HepG2 (cell line): Measurements from ENCODE around the gene AARSD1. TPM values are rescaled to one million over a fixed set of nuclear protein-coding genes. Genes with fewer than 3 reads are reported as not detected.

ENCODE experiments used
- ATAC-seq: fragments of 200-7000 bp; cut with Tn5 transposase; 3 replicates; pipeline ENCODE4 v1.9.1; 2020; ENCODE audit warnings: mild to moderate bottlenecking, moderate library complexity
- BruUV-seq: library from RNA; stranded (reverse); fragments of 400-500 nt; replicated peaks from 2 replicates; lab custom pipeline; 2021; lab: Mats Ljungman, UMichigan
- CTCF ChIA-PET: fragments of 300-600 bp; formaldehyde crosslinking; extraction: SDS; loops from one replicate; lab custom pipeline; 2021; ENCODE audit warnings: low total read pairs, inconsistent platforms, low intra/inter-chr PET ratio; lab: Yijun Ruan, JAX
- POLR2A ChIA-PET: fragments of 350-600 bp; sonication (Branson Sonifier 250); formaldehyde crosslinking; loops from one replicate; lab custom pipeline; 2020; ENCODE audit warnings: antibody characterized with exemption, inconsistent platforms; lab: Yijun Ruan, JAX
- DNase-seq: peaks from one replicate; pipeline ENCODE4 v3.0.0-alpha.2; 2015; ENCODE audit warnings: low spot score
- FAIRE-seq: peaks from 3 replicates; lab custom pipeline; 2011; peaks lifted over from hg19 to GRCh38; lab: Jason Lieb, UNC
- H2AFZ ChIP-seq: one replicate; pipeline ENCODE4 v1.6.1; 2011; ENCODE audit warnings: low read length, inconsistent platforms
- H3K27ac ChIP-seq: fragments of 300-600 bp; 3 replicates; pipeline ENCODE4 v1.8.0; 2011; ENCODE audit warnings: mixed run types, mild to moderate bottlenecking, mixed read lengths, low read length, inconsistent platforms; ENCODE audit not compliant: insufficient read depth; ENCODE audit errors: extremely low read length
- H3K27me3 ChIP-seq, 2 experiments: fragments of 200-600 bp in 1 of 2; 2 replicates in 1 of 2; 3 replicates in 1 of 2; pipeline versions ENCODE4 v1.6.0 to v1.8.0; 2011; ENCODE audit warnings: low read length in 2 of 2, mild to moderate bottlenecking in 2 of 2, moderate library complexity in 2 of 2, inconsistent platforms in 1 of 2; ENCODE audit not compliant: insufficient read depth in 2 of 2, control insufficient read depth in 1 of 2
- H3K36me3 ChIP-seq, 2 experiments: fragments of 200-600 bp in 1 of 2; replicated peaks in 1 of 2; 2 replicates in 1 of 2; 3 replicates in 1 of 2; pipeline versions ENCODE4 v1.5.1 to v1.8.0; 2011; ENCODE audit warnings: low read length in 2 of 2, inconsistent platforms in 1 of 2; ENCODE audit not compliant: insufficient read depth in 2 of 2, control insufficient read depth in 1 of 2
- H3K4me1 ChIP-seq: 2 replicates; pipeline ENCODE4 v1.5.1; 2012; ENCODE audit warnings: low read length, inconsistent platforms; ENCODE audit not compliant: insufficient read depth
- H3K4me2 ChIP-seq: 2 replicates; pipeline ENCODE4 v1.6.0; 2011; ENCODE audit warnings: low read depth, low read length, inconsistent platforms
- H3K4me3 ChIP-seq, 3 experiments: fragments of 200-600 bp in 1 of 3; sonication (generic), shearing (Covaris generic) in 1 of 3; replicated peaks in 1 of 3; 2 replicates each; pipeline ENCODE4 v1.5.1; 2011 to 2016; ENCODE audit warnings: low read length in 3 of 3, inconsistent platforms in 2 of 3, low read depth in 2 of 3, mild to moderate bottlenecking in 2 of 3, control low read depth in 1 of 3, mixed read lengths in 1 of 3; ENCODE audit not compliant: insufficient read depth in 1 of 3
- H3K79me2 ChIP-seq: one replicate; pipeline ENCODE4 v1.6.1; 2011; ENCODE audit warnings: low read length, inconsistent platforms; ENCODE audit not compliant: insufficient read depth
- H3K9ac ChIP-seq: 2 replicates; pipeline ENCODE4 v1.6.0; 2011; ENCODE audit warnings: mild to moderate bottlenecking, low read depth, low read length, inconsistent platforms; ENCODE audit not compliant: insufficient read depth
- H3K9me3 ChIP-seq: 2 replicates; pipeline ENCODE4 v1.5.1; 2012; ENCODE audit warnings: mild to moderate bottlenecking, low read length
- H4K20me1 ChIP-seq: 2 replicates; pipeline ENCODE4 v1.6.0; 2011; ENCODE audit warnings: inconsistent platforms, mild to moderate bottlenecking, low read length, moderate library complexity; ENCODE audit not compliant: insufficient read depth
- AGO1 ChIP-seq: fragments of 200-400 bp; formaldehyde crosslinking; IDR thresholded peaks from 2 replicates; pipeline ENCODE4 v1.6.1; 2017; ENCODE audit warnings: mild to moderate bottlenecking, low read depth, low read length, moderate library complexity; ENCODE audit not compliant: poor library complexity, severe bottlenecking
- ATF7 ChIP-seq, 2 experiments: fragments of 450-650 bp in 1 of 2; sonication (generic) in 1 of 2; formaldehyde crosslinking in 1 of 2; IDR thresholded peaks; 2 replicates each; pipeline versions ENCODE4 v1.4.0 to v1.6.1; 2016 to 2020; ENCODE audit warnings: antibody characterized with exemption in 1 of 2, mild to moderate bottlenecking in 1 of 2, missing genetic modification reagents in 1 of 2
- GABPB1 ChIP-seq: IDR thresholded peaks from 2 replicates; pipeline ENCODE4 v1.6.1; 2016; ENCODE audit warnings: mild to moderate bottlenecking, missing genetic modification reagents, moderate library complexity, missing compliant biosample characterization
- KDM1A ChIP-seq: IDR thresholded peaks from 2 replicates; pipeline ENCODE4 v1.6.1; 2016; ENCODE audit warnings: missing compliant biosample characterization
- KMT2B ChIP-seq: IDR thresholded peaks from 2 replicates; pipeline ENCODE4 v1.6.1; 2016; ENCODE audit warnings: missing genetic modification reagents, missing compliant biosample characterization
- POLR2G ChIP-seq: fragments of 200-400 bp; formaldehyde crosslinking; IDR thresholded peaks from 2 replicates; pipeline ENCODE4 v1.6.1; 2018; ENCODE audit warnings: mild to moderate bottlenecking, low read depth, low read length, moderate library complexity
- RARA ChIP-seq: IDR thresholded peaks from 2 replicates; pipeline ENCODE4 v1.6.1; 2016; ENCODE audit warnings: missing genetic modification reagents, missing compliant biosample characterization
- SOX5 ChIP-seq: IDR thresholded peaks from 2 replicates; pipeline ENCODE4 v1.6.1; 2016; ENCODE audit warnings: borderline replicate concordance
- SRY ChIP-seq: sonication (generic); formaldehyde crosslinking; IDR thresholded peaks from 2 replicates; pipeline ENCODE4 v1.8.0; 2022; ENCODE audit warnings: mild to moderate bottlenecking, missing genetic modification reagents
- SSRP1 ChIP-seq: IDR thresholded peaks from 2 replicates; pipeline ENCODE4 v1.6.1; 2016; ENCODE audit warnings: control low read depth
- TOE1 ChIP-seq: sonication (generic); formaldehyde crosslinking; IDR thresholded peaks from 2 replicates; pipeline ENCODE4 v1.4.0; 2020; ENCODE audit warnings: mild to moderate bottlenecking, missing genetic modification reagents
- ZNF225 ChIP-seq: sonication (generic); formaldehyde crosslinking; IDR thresholded peaks from 2 replicates; pipeline ENCODE4 v1.4.0; 2020; ENCODE audit warnings: mild to moderate bottlenecking, missing genetic modification reagents
- ZNF263 ChIP-seq: sonication (generic); formaldehyde crosslinking; IDR thresholded peaks from 2 replicates; pipeline ENCODE4 v1.4.0; 2020; ENCODE audit warnings: missing genetic modification reagents
- WGBS: methylation state at CpG from one replicate; pipeline ENCODE4 v1.1.6; 2017; ENCODE audit warnings: low lambda C conversion rate; 5-methylcytosine and 5-hydroxymethylcytosine counted together
- in situ Hi-C: cut with HindIII; loops from 2 replicates; pipeline ENCODE4 v1.10.0; 2017; ENCODE audit warnings: low pct_unique_long_range_greater_than_20kb; ENCODE audit not compliant: extremely low pct_ligation_motif_present
- intact Hi-C: fragments of 100-400 bp; cut with micrococcal nuclease; formaldehyde crosslinking; loops from one replicate; pipeline ENCODE4 v1.10.0; 2022; ENCODE audit not compliant: unreplicated experiment
- polyA plus RNA-seq, 8 experiments: library from polyadenylated mRNA; depleted of rRNA in 3 of 8; stranded (reverse) in 7 of 8; unstranded in 1 of 8; fragments of >200 nt; fragmentation: Illumina TruSeq in 4 of 8; extraction: Trizol in 4 of 8; gene quantifications; 2 replicates each; pipeline versions ENCODE4 v1.2.1 to v1.2.3, GENCODE V29; 2011 to 2016; ENCODE audit warnings: low read depth in 4 of 8, missing spikeins in 1 of 8, mixed read lengths in 1 of 8; ENCODE audit not compliant: insufficient read depth in 1 of 8
- total RNA-seq, 5 experiments: library from RNA; depleted of rRNA; stranded (reverse); fragments of >200 nt; fragmentation: Illumina TruSeq; extraction: Trizol; gene quantifications; 2 replicates each; pipeline ENCODE4 v1.2.3, GENCODE V29; 2016; ENCODE audit warnings: low read depth in 1 of 5
- TF ChIP-seq, protein P1 (sequence below): sonication (generic); formaldehyde crosslinking; conservative IDR thresholded peaks from 2 replicates; pipeline ENCODE4 v1.4.0; 2020; ENCODE audit warnings: missing genetic modification reagents
- TF ChIP-seq, protein P2 (sequence below): sonication (generic); formaldehyde crosslinking; IDR thresholded peaks from 2 replicates; pipeline ENCODE4 v1.4.0; 2020; ENCODE audit warnings: missing genetic modification reagents
- TF ChIP-seq, protein P3 (sequence below): sonication (generic); formaldehyde crosslinking; IDR thresholded peaks from 2 replicates; pipeline ENCODE4 v1.8.1; 2023; ENCODE audit warnings: mild to moderate bottlenecking, missing genetic modification reagents

Gene AARSD1
- total and polyA plus RNA-seq, 2 of the 13 experiments (the other 11 are each of a cell fraction or from before 2014, with no cell fraction given), result 24.7 to 29.3 TPM

DNA sequence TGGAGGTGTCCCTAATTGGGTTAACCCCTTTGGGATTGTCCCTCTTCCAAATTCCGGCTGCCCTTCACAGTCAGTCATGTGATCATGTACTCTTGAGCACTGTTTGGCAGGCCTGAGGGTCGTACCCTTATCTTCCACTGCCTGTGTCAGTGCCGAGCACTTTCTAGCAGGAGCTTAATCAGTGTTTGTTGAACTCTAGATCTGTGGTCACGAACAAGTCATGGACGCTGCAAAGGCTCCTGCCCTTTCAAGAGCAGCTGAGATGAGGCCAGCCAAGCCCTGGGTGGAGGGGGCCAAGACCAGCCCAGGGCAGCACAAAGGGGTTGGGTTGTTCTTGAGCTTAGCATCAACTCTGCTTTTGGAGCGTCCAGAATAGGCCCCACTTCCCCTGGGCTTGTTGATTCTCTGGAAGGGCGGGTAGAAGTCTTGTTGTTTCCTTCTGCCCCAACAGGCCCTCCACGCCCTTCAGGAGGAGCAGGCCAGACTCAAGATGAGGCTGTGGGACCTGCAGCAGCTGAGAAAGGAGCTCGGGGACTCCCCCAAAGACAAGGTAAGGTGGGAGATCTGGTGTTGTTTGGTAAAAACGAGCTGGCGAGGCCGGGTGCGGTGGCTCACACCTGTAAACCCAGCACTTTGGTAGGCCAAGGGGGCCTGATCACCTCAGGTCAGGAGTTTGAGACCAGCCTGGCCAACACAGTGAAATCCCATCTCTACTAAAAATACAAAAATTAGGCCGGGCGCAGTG, 47.6 kb upstream of the AARSD1 start (continued):
- TF ChIP-seq TOE1 (CRISPR knock-in tag), result no peak
- TF ChIP-seq, protein P1, sequence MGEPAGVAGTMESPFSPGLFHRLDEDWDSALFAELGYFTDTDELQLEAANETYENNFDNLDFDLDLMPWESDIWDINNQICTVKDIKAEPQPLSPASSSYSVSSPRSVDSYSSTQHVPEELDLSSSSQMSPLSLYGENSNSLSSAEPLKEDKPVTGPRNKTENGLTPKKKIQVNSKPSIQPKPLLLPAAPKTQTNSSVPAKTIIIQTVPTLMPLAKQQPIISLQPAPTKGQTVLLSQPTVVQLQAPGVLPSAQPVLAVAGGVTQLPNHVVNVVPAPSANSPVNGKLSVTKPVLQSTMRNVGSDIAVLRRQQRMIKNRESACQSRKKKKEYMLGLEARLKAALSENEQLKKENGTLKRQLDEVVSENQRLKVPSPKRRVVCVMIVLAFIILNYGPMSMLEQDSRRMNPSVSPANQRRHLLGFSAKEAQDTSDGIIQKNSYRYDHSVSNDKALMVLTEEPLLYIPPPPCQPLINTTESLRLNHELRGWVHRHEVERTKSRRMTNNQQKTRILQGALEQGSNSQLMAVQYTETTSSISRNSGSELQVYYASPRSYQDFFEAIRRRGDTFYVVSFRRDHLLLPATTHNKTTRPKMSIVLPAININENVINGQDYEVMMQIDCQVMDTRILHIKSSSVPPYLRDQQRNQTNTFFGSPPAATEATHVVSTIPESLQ (CRISPR knock-in tag), result no peak
- TF ChIP-seq SRY (CRISPR knock-in tag), result 0 out of 2 replicates have a peak, but pooled peaks have one; percentile 25
- TF ChIP-seq, protein P2, sequence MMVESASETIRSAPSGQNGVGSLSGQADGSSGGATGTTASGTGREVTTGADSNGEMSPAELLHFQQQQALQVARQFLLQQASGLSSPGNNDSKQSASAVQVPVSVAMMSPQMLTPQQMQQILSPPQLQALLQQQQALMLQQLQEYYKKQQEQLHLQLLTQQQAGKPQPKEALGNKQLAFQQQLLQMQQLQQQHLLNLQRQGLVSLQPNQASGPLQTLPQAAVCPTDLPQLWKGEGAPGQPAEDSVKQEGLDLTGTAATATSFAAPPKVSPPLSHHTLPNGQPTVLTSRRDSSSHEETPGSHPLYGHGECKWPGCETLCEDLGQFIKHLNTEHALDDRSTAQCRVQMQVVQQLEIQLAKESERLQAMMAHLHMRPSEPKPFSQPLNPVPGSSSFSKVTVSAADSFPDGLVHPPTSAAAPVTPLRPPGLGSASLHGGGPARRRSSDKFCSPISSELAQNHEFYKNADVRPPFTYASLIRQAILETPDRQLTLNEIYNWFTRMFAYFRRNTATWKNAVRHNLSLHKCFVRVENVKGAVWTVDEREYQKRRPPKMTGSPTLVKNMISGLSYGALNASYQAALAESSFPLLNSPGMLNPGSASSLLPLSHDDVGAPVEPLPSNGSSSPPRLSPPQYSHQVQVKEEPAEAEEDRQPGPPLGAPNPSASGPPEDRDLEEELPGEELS, result 0 out of 2 replicates have a peak, but pooled peaks have one; percentile 20
- TF ChIP-seq ZNF263 (CRISPR knock-in tag), result no peak
- TF ChIP-seq RARA (CRISPR knock-in tag), result peak; percentile 44; the same call in 1 of the 2 replicates

DNA sequence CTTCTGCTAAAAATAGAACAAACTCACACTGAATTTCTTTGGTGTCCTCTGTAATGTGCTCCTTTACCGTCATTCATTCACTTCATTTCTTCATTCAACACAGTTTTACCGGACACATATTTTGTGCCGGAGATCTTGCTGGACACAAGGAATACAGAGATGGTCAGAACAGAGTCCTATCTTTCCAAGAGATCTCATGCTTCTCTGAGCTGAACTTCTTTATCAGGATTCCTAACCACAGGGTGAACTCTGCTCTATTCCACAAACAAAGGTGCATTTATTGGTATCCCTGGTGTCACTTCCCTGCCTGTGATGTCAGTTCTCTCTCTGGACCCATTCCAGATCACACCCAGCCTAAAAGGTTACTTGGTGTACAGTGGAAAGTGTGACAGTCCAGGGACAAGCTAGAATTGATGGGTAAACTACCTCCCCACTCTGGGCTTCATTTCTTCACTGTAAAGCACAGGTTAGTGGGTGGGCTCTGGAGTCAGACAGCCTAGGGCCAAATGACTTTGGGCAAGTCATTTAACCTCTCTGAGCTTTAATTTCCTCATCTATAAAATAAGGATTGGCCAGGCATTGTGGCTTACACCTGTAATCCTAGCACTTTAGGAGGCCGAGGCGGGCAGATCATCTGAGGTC, 46.5 kb upstream of the AARSD1 start:
- no peaks in the 10 kb centered on the region for H4K20me1 ChIP-seq
- peak overlapping the region; percentile 82 for H3K9ac ChIP-seq
- peaks cover 85% of the 10 kb centered on the region for H3K4me1 ChIP-seq
- CTCF ChIA-PET, result no interaction called here
- intact Hi-C loops (loop anchor here (1.0 kb wide), 1 partner anchor 11 kb away; no protein-coding TSS in a partner anchor), in situ Hi-C loops (no loop called here)
- no peak overlapping the region for H2AFZ ChIP-seq
- DNase-seq, result peak; percentile 100
- peak overlapping the region; percentile 47 to 55 (median 51); a peak in 4 of 6 replicates for H3K4me3 ChIP-seq
- no TSS peak for BruUV-seq
- peaks cover 7% of the 10 kb centered on the region for H3K79me2 ChIP-seq
- H3K27me3 ChIP-seq, result no peaks in the 10 kb centered on the region; a peak in 1 of 5 replicates
- H3K36me3 ChIP-seq, result peaks cover 13 to 27% of the 10 kb centered on the region in 2 experiments; a peak in 4 of 5 replicates
- H3K4me2 ChIP-seq, result peak overlapping the region; percentile 81
- POLR2A ChIA-PET, result interaction anchor here (0.8 to 8.3 kb wide), 17 partner anchors 9 to 402 kb away, joined by 3 to 162 read pairs (median 8); partner anchors contain the start of genes RETREG3, RND2, RPL27 and RUNDC1
- H3K27ac ChIP-seq, result peak overlapping the region; percentile 97
- peak; percentile 81 for ATAC-seq
- WGBS, result 20% methylated on average over 5 of the region's 5 CpGs
- peak; percentile 100 for FAIRE-seq
- H3K9me3 ChIP-seq, result no peaks in the 10 kb centered on the region
- TF ChIP-seq POLR2G, result peak; percentile 57; the same call in 1 of the 2 replicates
- TF ChIP-seq KDM1A (CRISPR knock-in tag), result peak; percentile 29; the same call in 1 of the 2 replicates
- peak; percentile 88 for TF ChIP-seq SOX5 (CRISPR knock-in tag)
- peak; percentile 17; the same call in 1 of the 2 replicates for TF ChIP-seq GABPB1
- TF ChIP-seq ATF7 (IDR thresholded peaks at IDR 0.05), result peak; percentile 72
- no peak for TF ChIP-seq ATF7 (CRISPR knock-in tag; IDR thresholded peaks at IDR 0.05)
- TF ChIP-seq SSRP1 (CRISPR knock-in tag), result no peak
- TF ChIP-seq ZNF225 (CRISPR knock-in tag), result no peak
- TF ChIP-seq, protein P3, sequence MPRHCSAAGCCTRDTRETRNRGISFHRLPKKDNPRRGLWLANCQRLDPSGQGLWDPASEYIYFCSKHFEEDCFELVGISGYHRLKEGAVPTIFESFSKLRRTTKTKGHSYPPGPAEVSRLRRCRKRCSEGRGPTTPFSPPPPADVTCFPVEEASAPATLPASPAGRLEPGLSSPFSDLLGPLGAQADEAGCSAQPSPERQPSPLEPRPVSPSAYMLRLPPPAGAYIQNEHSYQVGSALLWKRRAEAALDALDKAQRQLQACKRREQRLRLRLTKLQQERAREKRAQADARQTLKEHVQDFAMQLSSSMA (CRISPR knock-in tag), result no peak
- TF ChIP-seq KMT2B, result 0 out of 2 replicates have a peak, but pooled peaks have one; percentile 43
- TF ChIP-seq AGO1, result no peak
